ENCODE measurements around the gene CREB3L4. TPM values are rescaled to one million over a fixed set of nuclear protein-coding genes. Genes with fewer than 3 reads are reported as not detected.
A peak's percentile ranks its signal among the peaks of the same experiment; 100 is the strongest.

Gene CREB3L4
- total and polyA plus RNA-seq, 2 of the 13 experiments (the other 11 are each of a cell fraction or from before 2014, with no cell fraction given) = 9.9 to 18.7 TPM

DNA sequence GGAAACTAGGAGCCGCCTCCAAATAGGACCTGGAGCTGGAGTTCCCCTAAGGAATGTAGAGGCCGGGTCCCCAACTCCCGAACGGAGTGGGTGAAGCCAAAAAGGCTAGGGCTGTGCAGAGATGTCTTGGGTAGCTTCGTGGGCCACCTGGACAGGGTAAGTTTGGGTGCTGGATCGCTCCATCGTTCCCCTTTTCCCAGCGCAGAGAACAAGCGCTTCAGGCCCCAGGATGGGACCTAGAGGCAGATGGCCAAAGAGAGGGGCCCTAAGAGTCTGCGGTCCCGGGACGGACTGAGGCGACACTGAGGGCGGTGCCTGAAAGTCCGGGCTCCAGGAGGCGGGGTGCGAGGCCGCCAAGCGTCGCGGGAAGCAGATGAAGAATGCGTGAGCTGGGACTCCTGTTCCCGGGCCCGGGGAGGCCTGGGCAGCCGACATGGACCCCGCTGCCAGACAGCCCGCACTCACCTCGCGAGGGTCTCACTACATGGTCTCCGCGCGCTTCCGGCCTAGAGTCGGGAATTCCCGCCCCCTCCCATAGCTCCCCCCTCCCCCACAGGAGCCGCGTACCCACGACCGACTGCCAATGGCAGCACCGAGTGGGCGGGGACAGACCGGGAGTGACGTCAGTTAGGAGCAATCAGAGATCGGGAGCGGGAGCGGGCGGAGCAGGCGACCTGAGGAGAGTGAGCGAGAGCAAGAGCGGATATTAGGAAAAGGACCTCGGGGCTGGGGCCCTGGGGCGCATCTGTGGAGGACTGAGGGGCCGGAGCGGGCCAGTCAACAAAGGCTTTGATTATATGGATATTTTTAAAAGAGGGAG is 4.5 kb upstream of the CREB3L4 start, which contains the start of gene SLC39A1 (continued):
- TF ChIP-seq, protein P1, sequence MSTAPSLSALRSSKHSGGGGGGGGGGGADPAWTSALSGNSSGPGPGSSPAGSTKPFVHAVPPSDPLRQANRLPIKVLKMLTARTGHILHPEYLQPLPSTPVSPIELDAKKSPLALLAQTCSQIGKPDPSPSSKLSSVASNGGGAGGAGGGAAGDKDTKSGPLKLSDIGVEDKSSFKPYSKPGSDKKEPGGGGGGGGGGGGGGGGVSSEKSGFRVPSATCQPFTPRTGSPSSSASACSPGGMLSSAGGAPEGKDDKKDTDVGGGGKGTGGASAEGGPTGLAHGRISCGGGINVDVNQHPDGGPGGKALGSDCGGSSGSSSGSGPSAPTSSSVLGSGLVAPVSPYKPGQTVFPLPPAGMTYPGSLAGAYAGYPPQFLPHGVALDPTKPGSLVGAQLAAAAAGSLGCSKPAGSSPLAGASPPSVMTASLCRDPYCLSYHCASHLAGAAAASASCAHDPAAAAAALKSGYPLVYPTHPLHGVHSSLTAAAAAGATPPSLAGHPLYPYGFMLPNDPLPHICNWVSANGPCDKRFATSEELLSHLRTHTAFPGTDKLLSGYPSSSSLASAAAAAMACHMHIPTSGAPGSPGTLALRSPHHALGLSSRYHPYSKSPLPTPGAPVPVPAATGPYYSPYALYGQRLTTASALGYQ (CRISPR knock-in tag; IDR thresholded peaks at IDR 0.05) = 0 out of 2 replicates have a peak, but pooled peaks have one; percentile 45
- TF ChIP-seq NFYC (CRISPR knock-in tag; IDR thresholded peaks at IDR 0.05) (peak; percentile 93), ZNF777 (CRISPR knock-in tag; IDR thresholded peaks at IDR 0.05) (peak; percentile 23; the same call in 1 of the 2 replicates), ZMYM4 (CRISPR knock-in tag; IDR thresholded peaks at IDR 0.05) (peak; percentile 42), YEATS4 (CRISPR knock-in tag; IDR thresholded peaks at IDR 0.05; ENCODE audit: borderline replicate concordance) (peak; percentile 91), ZFP82 (CRISPR knock-in tag; IDR thresholded peaks at IDR 0.05; ENCODE audit: borderline replicate concordance) (no peak), CCDC6 (CRISPR knock-in tag; IDR thresholded peaks at IDR 0.05) (peak; percentile 47; the same call in 1 of the 2 replicates), ZSCAN9 (CRISPR knock-in tag; IDR thresholded peaks at IDR 0.05; ENCODE audit: borderline replicate concordance) (0 out of 2 replicates have a peak, but pooled peaks have one; percentile 35), ESRRA (CRISPR knock-in tag; IDR thresholded peaks at IDR 0.05; ENCODE audit: low read depth) (peak; percentile 14; the same call in 1 of the 2 replicates), MAFF (IDR thresholded peaks at IDR 0.05; ENCODE audit: low read depth, low read length) (no peak), FLYWCH1 (CRISPR knock-in tag; IDR thresholded peaks at IDR 0.05) (no peak), ELF1 (CRISPR knock-in tag; IDR thresholded peaks at IDR 0.05) (peak; percentile 70), SIN3B (IDR thresholded peaks at IDR 0.05; ENCODE audit: low read length) (no peak), HMGXB3 (CRISPR knock-in tag; IDR thresholded peaks at IDR 0.05; ENCODE audit: borderline replicate concordance) (0 out of 2 replicates have a peak, but pooled peaks have one; percentile 26), ZNF839 (CRISPR knock-in tag; IDR thresholded peaks at IDR 0.05; ENCODE audit: borderline replicate concordance) (0 out of 2 replicates have a peak, but pooled peaks have one; percentile 31), ZBED4 (CRISPR knock-in tag; IDR thresholded peaks at IDR 0.05; ENCODE audit: borderline replicate concordance) (peak; percentile 25; the same call in 1 of the 2 replicates), NFYB (CRISPR knock-in tag; IDR thresholded peaks at IDR 0.05) (peak; percentile 88), THAP11 (CRISPR knock-in tag; IDR thresholded peaks at IDR 0.05) (peak; percentile 85), ZNF629 (CRISPR knock-in tag; conservative IDR thresholded peaks at IDR 0.05) (no peak)

Data from HepG2 (cell line).